ENCODE measurements around the gene CYGB. TPM values are rescaled to one million over a fixed set of nuclear protein-coding genes. Genes with fewer than 3 reads are reported as not detected.

Gene CYGB
- total and polyA plus RNA-seq, 2 of the 13 experiments (the other 11 are each of a cell fraction or from before 2014, with no cell fraction given), result 18.9 to 27.1 TPM

DNA sequence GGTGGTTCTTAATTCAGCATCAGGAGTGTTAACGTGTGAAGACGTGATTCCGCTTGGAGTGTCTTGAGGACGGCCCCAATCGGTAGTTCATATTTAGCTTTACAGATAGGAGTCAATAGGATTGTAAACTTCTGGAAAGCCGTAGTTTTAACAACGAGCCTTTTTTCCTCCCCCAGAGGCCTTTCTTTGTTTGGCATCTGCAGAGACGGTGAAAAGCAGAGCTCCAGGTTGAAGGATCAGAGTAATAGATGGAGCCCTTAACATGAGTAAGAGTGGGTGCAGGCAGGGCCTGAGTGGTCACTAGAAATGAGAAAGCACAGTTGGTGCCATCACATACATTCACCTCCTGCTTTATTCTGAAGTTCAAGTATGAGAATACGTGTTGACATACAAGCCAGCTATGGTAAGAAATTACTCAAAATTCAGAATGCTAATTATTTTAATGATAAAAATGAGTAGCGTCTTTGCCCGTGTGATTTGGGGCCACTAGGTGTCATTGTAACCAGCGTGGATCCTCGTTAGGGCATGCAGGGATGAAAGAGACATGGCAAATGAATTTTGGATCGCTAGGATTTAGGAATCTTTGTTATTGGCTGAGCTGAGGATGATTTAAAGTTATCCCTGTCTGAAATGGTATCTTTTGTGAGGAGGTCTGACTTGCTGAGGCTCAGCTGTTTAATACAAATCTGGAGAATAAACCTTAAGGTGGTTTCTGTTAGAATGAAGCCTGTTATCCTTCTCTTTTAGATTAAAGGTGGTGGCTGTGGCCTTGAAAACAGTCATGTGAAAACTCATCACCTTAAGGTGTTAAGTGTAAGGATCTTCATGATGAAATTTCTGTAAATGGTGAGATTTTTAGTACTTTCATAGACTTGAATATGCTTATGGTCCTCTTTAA, 20.9 kb upstream of the CYGB start (continued):
- TF ChIP-seq HDAC1 (CRISPR knock-in tag; IDR thresholded peaks at IDR 0.05) (peak; percentile 44), YEATS2 (CRISPR knock-in tag; IDR thresholded peaks at IDR 0.05; ENCODE audit: borderline replicate concordance) (no peak), GLI4 (CRISPR knock-in tag; IDR thresholded peaks at IDR 0.05; ENCODE audit: borderline replicate concordance) (no peak), ZBTB25 (CRISPR knock-in tag; IDR thresholded peaks at IDR 0.05) (no peak), THRA (CRISPR knock-in tag; IDR thresholded peaks at IDR 0.05; ENCODE audit: borderline replicate concordance) (no peak), MBD4 (IDR thresholded peaks at IDR 0.05; ENCODE audit: borderline replicate concordance, low read length) (no peak), ZNF274 (CRISPR knock-in tag; IDR thresholded peaks at IDR 0.05) (no peak), ZSCAN22 (CRISPR knock-in tag; IDR thresholded peaks at IDR 0.05) (no peak), BORCS8-MEF2B (CRISPR knock-in tag; IDR thresholded peaks at IDR 0.05) (no peak), ZNF546 (CRISPR knock-in tag; conservative IDR thresholded peaks at IDR 0.05) (no peak), PAX8 (CRISPR knock-in tag; IDR thresholded peaks at IDR 0.05; ENCODE audit: borderline replicate concordance) (no peak), STAG1 (CRISPR knock-in tag; IDR thresholded peaks at IDR 0.05) (peak; percentile 70), SRY (CRISPR knock-in tag; IDR thresholded peaks at IDR 0.05) (no peak), ZNF549 (CRISPR knock-in tag; IDR thresholded peaks at IDR 0.05) (0 out of 2 replicates have a peak, but pooled peaks have one; percentile 32), ZNF570 (CRISPR knock-in tag; IDR thresholded peaks at IDR 0.05; ENCODE audit: borderline replicate concordance) (no peak), TEAD2 (CRISPR knock-in tag; IDR thresholded peaks at IDR 0.05) (no peak), FOXA3 (CRISPR knock-in tag; IDR thresholded peaks at IDR 0.05) (no peak), SNAPC2 (CRISPR knock-in tag; IDR thresholded peaks at IDR 0.05) (no peak; the same call in 1 of the 2 replicates), ZNF367 (CRISPR knock-in tag; IDR thresholded peaks at IDR 0.05; ENCODE audit: borderline replicate concordance) (no peak), NCOA1 (CRISPR knock-in tag; IDR thresholded peaks at IDR 0.05) (no peak), ZNF724P (CRISPR knock-in tag; IDR thresholded peaks at IDR 0.05; ENCODE audit: borderline replicate concordance) (no peak), RCOR2 (CRISPR knock-in tag; IDR thresholded peaks at IDR 0.05) (no peak), KAT7 (CRISPR knock-in tag; IDR thresholded peaks at IDR 0.05; ENCODE audit: borderline replicate concordance) (no peak)
- TF ChIP-seq, protein P1, sequence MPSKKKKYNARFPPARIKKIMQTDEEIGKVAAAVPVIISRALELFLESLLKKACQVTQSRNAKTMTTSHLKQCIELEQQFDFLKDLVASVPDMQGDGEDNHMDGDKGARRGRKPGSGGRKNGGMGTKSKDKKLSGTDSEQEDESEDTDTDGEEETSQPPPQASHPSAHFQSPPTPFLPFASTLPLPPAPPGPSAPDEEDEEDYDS (CRISPR knock-in tag; IDR thresholded peaks at IDR 0.05), result 0 out of 2 replicates have a peak, but pooled peaks have one; percentile 9
- TF ChIP-seq, protein P2, sequence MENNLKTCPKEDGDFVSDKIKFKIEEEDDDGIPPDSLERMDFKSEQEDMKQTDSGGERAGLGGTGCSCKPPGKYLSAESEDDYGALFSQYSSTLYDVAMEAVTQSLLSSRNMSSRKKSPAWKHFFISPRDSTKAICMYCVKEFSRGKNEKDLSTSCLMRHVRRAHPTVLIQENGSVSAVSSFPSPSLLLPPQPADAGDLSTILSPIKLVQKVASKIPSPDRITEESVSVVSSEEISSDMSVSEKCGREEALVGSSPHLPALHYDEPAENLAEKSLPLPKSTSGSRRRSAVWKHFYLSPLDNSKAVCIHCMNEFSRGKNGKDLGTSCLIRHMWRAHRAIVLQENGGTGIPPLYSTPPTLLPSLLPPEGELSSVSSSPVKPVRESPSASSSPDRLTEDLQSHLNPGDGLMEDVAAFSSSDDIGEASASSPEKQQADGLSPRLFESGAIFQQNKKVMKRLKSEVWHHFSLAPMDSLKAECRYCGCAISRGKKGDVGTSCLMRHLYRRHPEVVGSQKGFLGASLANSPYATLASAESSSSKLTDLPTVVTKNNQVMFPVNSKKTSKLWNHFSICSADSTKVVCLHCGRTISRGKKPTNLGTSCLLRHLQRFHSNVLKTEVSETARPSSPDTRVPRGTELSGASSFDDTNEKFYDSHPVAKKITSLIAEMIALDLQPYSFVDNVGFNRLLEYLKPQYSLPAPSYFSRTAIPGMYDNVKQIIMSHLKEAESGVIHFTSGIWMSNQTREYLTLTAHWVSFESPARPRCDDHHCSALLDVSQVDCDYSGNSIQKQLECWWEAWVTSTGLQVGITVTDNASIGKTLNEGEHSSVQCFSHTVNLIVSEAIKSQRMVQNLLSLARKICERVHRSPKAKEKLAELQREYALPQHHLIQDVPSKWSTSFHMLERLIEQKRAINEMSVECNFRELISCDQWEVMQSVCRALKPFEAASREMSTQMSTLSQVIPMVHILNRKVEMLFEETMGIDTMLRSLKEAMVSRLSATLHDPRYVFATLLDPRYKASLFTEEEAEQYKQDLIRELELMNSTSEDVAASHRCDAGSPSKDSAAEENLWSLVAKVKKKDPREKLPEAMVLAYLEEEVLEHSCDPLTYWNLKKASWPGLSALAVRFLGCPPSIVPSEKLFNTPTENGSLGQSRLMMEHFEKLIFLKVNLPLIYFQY (CRISPR knock-in tag; IDR thresholded peaks at IDR 0.05; ENCODE audit: borderline replicate concordance), result no peak
